ENCODE measurements around the gene RND2. TPM values are rescaled to one million over a fixed set of nuclear protein-coding genes. Genes with fewer than 3 reads are reported as not detected.

RND2 gene
- total RNA-seq, 1 donor, result 0.36 TPM

- H3K4me2 ChIP-seq (ENCODE audit: insufficient read depth, low read length), result no peak overlapping the region
Observed at GRCh38 chr17:43003542-43004172, 21.4 kb upstream of the RND2 start.

GRCh38 chr17:43006639-43007551 lies 18.1 kb upstream of the RND2 start, which contains the start of gene IFI35:
TSS of gene IFI35 (plus strand) at chr17:43006784. CDS start at chr17:43006948, 164 bp downstream.
- peak within 1 kb of the TSS; percentile 89 for H3K4me2 ChIP-seq (ENCODE audit: insufficient read depth, low read length)
- peak; percentile 23 for TF ChIP-seq CTCF (IDR thresholded peaks at IDR 0.05; ENCODE audit: extremely low read depth, low read depth, low read length)
- H2AFZ ChIP-seq (ENCODE audit: low read length), result peak within 1 kb of the TSS; percentile 93
- peak within 1 kb of the TSS; percentile 95 for H3K27ac ChIP-seq (ENCODE audit: low read depth, low read length)
- H3K4me1 ChIP-seq (ENCODE audit: insufficient read depth, low read length), result peaks cover 13% of the 10 kb centered on the region
- no peaks in the 10 kb centered on the region for H3K9me3 ChIP-seq (ENCODE audit: low read depth, low read length)
- peaks cover 16% of the 10 kb centered on the region for H3K36me3 ChIP-seq (ENCODE audit: insufficient read depth, low read length)
- H3K79me2 ChIP-seq (ENCODE audit: insufficient read depth, low read length), result peaks cover 3% of the 10 kb centered on the region
- no peaks in the 10 kb centered on the region for H3K27me3 ChIP-seq (ENCODE audit: insufficient read depth, low read length)
- DNase-seq (ENCODE audit: insufficient read length, low spot score, missing footprints), result peak; percentile 88
- H3K4me3 ChIP-seq (ENCODE audit: insufficient read depth, low read length), result peak within 1 kb of the TSS; percentile 95
- peaks cover 8% of the 10 kb centered on the region for H4K20me1 ChIP-seq (ENCODE audit: insufficient read depth, low read length)

More at GRCh38 chr17:43003542-43004172, 21.4 kb upstream of the RND2 start:
- Histone ChIP-seq H3K4me3 (ENCODE audit: insufficient read depth, low read length) (no peak overlapping the region), H3K79me2 (ENCODE audit: insufficient read depth, low read length) (peaks cover 27% of the 10 kb centered on the region), H3K27me3 (ENCODE audit: insufficient read depth, low read length) (no peaks in the 10 kb centered on the region), H4K20me1 (ENCODE audit: insufficient read depth, low read length) (peaks cover 27% of the 10 kb centered on the region), H3K27ac (ENCODE audit: low read depth, low read length) (peak overlapping the region; percentile 56), H3K9me3 (ENCODE audit: low read depth, low read length) (no peaks in the 10 kb centered on the region), H3K4me1 (ENCODE audit: insufficient read depth, low read length) (peaks cover 35% of the 10 kb centered on the region), H2AFZ (ENCODE audit: low read length) (no peak overlapping the region), H3K36me3 (ENCODE audit: insufficient read depth, low read length) (peaks cover 39% of the 10 kb centered on the region)
- no peak for TF ChIP-seq CTCF (IDR thresholded peaks at IDR 0.05; ENCODE audit: extremely low read depth, low read depth, low read length)
- DNase-seq (ENCODE audit: insufficient read length, low spot score, missing footprints), result no peak

- no peak overlapping the region for H2AFZ ChIP-seq (ENCODE audit: low read length)
- H3K27me3 ChIP-seq (ENCODE audit: insufficient read depth, low read length), result no peaks in the 10 kb centered on the region
- no peaks in the 10 kb centered on the region for H4K20me1 ChIP-seq (ENCODE audit: insufficient read depth, low read length)
- H3K4me2 ChIP-seq (ENCODE audit: insufficient read depth, low read length), result no peak overlapping the region
- no peak for TF ChIP-seq CTCF (IDR thresholded peaks at IDR 0.05; ENCODE audit: extremely low read depth, low read depth, low read length)
- H3K79me2 ChIP-seq (ENCODE audit: insufficient read depth, low read length), result peaks cover 10% of the 10 kb centered on the region
- H3K4me3 ChIP-seq (ENCODE audit: insufficient read depth, low read length), result no peak overlapping the region
- H3K9me3 ChIP-seq (ENCODE audit: low read depth, low read length), result no peaks in the 10 kb centered on the region
- peaks cover 19% of the 10 kb centered on the region for H3K36me3 ChIP-seq (ENCODE audit: insufficient read depth, low read length)
- H3K27ac ChIP-seq (ENCODE audit: low read depth, low read length), result no peak overlapping the region
- peaks cover 1% of the 10 kb centered on the region for H3K4me1 ChIP-seq (ENCODE audit: insufficient read depth, low read length)
- DNase-seq (ENCODE audit: insufficient read length, low spot score, missing footprints), result peak; percentile 32
Observed at GRCh38 chr17:43010667-43011308, 14.2 kb upstream of the RND2 start.
